PFSK-1 (cell line): Measurements from ENCODE around the gene UBE2H.

Experiments used
- FOXP2 ChIP-seq: optimal IDR thresholded peaks from 2 replicates; pipeline ENCODE3; 2011; ENCODE audit warnings: borderline replicate concordance, control low read depth, inconsistent platforms; ENCODE audit not compliant: insufficient read depth; ENCODE audit errors: extremely low read length, extremely low read depth
- POLR2AphosphoS5 ChIP-seq: IDR thresholded peaks from 2 replicates; pipeline ENCODE4 v1.6.1; 2012; ENCODE audit warnings: low read depth, mild to moderate bottlenecking, control low read depth, low read length, moderate library complexity
- SIN3A ChIP-seq: IDR thresholded peaks from 2 replicates; pipeline ENCODE4 v1.6.1; 2012; ENCODE audit warnings: mild to moderate bottlenecking, low read length, moderate library complexity, borderline replicate concordance; ENCODE audit not compliant: insufficient read depth
- TAF1 ChIP-seq: IDR thresholded peaks from 2 replicates; pipeline ENCODE4 v1.6.1; 2012; ENCODE audit warnings: low read length, control low read depth, borderline replicate concordance; ENCODE audit not compliant: insufficient read depth
- TF ChIP-seq, protein P1 (sequence below), 2 experiments: IDR thresholded peaks; 2 replicates each; pipeline versions ENCODE4 v1.6.1 to v1.8.0; 2011 to 2012; ENCODE audit warnings: low read depth in 2 of 2, low read length in 2 of 2, control low read depth in 1 of 2, inconsistent platforms in 1 of 2, mild to moderate bottlenecking in 1 of 2, moderate library complexity in 1 of 2; ENCODE audit not compliant: insufficient read depth in 1 of 2

Gene UBE2H

DNA sequence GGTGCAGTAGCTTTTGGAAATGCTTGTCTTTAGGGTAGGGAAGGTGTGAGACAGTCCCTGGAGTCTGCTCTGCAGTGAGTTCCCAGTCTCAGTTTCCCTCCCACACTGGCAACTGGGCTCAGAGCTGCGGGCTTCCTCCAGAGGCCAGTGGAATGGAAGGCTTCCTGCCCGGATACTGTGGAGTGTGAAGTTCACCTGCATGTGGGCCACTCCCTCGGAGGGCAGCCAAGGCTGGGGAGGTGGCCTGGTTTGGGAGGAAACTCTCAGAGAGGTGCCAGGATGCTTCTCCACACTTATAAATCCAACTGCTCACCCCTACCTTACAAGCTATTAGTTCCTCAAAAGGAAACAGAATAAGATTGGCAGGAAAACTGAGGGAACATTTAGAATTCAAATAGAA, 18.1 kb upstream of the UBE2H start:
- TF ChIP-seq, protein P1, sequence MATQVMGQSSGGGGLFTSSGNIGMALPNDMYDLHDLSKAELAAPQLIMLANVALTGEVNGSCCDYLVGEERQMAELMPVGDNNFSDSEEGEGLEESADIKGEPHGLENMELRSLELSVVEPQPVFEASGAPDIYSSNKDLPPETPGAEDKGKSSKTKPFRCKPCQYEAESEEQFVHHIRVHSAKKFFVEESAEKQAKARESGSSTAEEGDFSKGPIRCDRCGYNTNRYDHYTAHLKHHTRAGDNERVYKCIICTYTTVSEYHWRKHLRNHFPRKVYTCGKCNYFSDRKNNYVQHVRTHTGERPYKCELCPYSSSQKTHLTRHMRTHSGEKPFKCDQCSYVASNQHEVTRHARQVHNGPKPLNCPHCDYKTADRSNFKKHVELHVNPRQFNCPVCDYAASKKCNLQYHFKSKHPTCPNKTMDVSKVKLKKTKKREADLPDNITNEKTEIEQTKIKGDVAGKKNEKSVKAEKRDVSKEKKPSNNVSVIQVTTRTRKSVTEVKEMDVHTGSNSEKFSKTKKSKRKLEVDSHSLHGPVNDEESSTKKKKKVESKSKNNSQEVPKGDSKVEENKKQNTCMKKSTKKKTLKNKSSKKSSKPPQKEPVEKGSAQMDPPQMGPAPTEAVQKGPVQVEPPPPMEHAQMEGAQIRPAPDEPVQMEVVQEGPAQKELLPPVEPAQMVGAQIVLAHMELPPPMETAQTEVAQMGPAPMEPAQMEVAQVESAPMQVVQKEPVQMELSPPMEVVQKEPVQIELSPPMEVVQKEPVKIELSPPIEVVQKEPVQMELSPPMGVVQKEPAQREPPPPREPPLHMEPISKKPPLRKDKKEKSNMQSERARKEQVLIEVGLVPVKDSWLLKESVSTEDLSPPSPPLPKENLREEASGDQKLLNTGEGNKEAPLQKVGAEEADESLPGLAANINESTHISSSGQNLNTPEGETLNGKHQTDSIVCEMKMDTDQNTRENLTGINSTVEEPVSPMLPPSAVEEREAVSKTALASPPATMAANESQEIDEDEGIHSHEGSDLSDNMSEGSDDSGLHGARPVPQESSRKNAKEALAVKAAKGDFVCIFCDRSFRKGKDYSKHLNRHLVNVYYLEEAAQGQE (IDR thresholded peaks at IDR 0.05; ENCODE audit: insufficient read depth in 1 of 2, low read depth in 2 of 2, low read length in 2 of 2): no peak
- TF ChIP-seq FOXP2 (no peak), POLR2AphosphoS5 (no peak), TAF1 (no peak), SIN3A (no peak)

DNA sequence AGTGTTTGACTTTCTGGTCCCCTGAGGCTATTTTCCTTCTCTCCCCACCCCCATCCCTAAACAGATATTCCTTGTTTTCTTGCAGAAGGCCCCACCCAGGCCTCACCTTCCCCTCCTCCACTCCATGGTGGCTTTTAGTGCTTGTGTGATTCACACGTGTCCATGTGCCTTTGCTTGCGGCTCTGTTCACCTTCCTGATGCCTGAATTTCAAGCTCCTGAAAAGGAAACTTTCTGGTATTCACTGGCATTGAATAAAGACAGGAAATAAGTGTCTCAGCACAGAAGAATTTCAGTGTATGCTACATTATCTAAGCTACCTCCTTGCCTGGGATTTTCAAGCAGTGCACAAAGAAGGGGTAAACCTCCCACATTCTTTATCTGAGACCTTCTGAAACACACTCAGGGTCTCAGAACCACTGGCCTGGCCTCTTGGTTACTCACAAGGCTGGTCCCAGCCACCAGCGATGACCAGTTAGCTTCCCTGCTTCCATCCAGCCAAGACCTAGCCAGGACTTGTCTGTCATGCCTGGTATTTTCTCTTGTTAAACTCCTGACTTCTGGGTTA, 17.2 kb upstream of the UBE2H start:
- TF ChIP-seq FOXP2: no peak
- no peak for TF ChIP-seq SIN3A
- TF ChIP-seq POLR2AphosphoS5: no peak
- TF ChIP-seq, protein P1 (IDR thresholded peaks at IDR 0.05; ENCODE audit: insufficient read depth in 1 of 2, low read depth in 2 of 2, low read length in 2 of 2): no peak
- TF ChIP-seq TAF1: no peak

DNA sequence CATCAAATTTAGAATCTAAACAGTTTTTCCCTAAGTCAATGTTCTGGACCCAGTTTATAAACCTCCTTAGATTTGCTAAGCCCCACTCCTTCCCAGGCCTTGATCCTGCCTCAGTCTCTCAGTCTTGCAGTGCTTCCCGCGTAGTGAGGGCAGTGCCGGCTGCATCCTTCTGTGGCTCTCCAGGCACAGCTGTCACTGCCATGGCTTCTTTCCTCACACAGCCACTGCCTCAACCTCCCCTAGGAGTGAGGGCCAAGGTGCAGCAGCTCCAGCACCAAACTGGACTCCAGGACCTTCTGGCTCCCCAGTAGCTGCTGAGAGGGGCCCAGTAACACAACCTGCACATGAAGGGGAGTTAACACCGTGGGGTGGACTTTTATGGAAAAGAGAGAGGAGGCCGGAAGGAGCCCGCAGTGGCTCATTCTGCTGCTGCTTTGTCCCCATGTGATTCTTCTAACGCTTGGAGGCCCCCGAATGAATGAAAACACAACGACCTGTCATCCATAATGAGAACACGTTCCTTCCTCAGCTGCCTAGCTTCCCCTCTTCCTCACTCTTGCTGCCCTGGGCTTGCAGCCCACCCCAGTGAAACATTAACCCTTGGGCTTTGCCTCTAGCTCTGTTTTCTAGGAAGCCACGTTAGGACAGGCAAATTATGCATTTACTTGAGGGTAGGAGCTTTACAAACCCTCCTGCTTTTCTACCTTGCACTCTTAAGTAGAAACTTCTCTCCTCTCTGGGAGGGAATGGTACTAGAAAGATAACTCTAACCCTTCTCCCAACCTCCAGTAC, 16.0 kb upstream of the UBE2H start:
- TF ChIP-seq, protein P1 (IDR thresholded peaks at IDR 0.05; ENCODE audit: insufficient read depth in 1 of 2, low read depth in 2 of 2, low read length in 2 of 2): no peak
- TF ChIP-seq POLR2AphosphoS5: no peak

DNA sequence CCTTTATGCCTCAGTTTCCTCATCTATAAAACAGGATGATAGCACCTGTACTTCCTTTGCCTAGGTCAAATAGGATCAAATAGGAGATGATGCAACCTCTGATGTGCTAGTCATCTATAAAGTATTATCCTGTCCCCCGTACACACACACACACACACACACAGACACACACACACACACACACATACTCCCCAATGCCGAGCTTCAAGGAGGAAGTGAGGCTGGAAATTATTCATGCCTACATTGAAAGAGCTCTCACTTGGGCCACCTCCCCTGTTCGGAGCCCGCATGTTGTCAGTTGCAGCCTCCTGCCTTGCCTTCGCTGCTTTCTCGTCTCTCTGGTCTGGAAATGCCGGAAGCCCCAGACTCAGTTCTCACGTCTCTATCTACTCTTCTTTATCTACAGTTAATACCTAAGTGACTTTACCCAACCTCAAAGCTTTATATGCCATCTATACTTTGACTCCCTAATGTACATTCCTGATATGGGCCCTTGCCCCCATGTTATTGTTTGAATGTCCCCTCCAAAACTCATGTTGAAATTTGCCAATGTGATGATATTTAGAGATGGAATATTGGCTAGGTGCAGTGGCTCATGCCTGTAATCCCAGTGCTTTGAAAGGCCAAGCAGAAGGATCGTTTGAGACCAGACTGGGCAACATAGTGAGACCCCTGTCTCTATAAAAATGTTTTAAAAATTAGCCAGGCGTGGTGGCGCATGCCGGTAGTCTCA, 6.9 kb upstream of the UBE2H start:
- TF ChIP-seq TAF1: no peak
- no peak for TF ChIP-seq SIN3A
- TF ChIP-seq, protein P1 (IDR thresholded peaks at IDR 0.05; ENCODE audit: insufficient read depth in 1 of 2, low read depth in 2 of 2, low read length in 2 of 2): no peak
- TF ChIP-seq POLR2AphosphoS5: no peak
- TF ChIP-seq FOXP2: no peak
